Measurements from ENCODE around the gene TBKBP1. TPM values are rescaled to one million over a fixed set of nuclear protein-coding genes. Genes with fewer than 3 reads are reported as not detected.

TBKBP1 gene
- total RNA-seq, 1 donor from 2014 or later: 6.8 TPM

DNA sequence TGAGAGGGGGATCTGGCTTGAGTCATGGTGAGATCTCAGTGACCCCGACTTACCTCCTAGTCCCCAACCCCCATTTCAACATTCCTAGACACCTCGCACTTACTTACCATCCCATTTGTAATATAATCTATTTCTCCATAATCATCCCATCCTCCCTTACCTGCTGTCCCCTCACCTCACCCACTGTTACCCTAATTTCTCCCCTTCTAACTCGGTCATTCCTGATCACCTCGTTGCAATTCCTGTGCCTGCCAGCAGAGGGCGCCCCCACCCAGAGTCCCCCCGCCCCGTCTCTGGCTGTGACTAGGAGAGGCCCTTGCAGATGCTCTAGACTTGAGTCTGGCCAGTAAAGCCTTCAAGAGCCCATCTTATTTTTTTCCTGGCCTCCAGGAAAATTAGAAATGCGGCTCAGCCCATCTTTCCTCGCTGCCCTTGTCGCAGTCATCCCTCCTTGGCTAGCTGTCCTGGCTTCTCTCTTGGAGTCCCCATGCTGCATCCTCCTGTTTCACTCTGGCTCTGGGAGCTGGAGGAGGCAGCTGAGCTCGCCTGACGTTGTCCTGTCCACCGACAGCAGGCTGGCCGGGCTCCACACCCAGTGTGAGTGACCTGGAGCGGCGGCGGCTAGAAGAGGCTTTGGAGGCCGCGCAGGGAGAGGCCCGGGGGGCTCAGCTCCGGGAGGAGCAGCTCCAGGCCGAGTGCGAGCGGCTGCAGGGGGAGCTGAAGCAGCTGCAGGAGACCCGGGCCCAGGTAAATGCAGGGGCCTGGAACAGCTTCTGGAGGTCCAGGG is 5.0 kb downstream of the TBKBP1 start:
- DNase-seq (ENCODE audit: low read depth in 2 of 2): peak in 1 of 2 donors; percentile 25

DNA sequence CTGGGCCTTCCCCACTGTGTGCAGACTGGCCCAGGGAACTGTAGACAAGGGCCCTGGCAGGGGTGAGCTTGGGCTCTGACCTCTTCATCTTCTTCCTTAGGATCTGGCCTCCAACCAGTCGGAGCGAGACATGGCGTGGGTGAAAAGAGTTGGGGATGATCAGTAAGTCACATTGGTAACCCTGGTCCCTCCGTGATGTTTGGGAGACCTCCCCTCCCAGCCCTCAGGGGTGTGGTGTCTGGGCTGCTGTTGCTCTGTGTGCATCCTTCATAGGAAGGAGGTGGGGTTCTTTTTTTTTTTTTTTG is 5.5 kb downstream of the TBKBP1 start:
- no peak for DNase-seq (ENCODE audit: low read depth in 2 of 2)

DNA sequence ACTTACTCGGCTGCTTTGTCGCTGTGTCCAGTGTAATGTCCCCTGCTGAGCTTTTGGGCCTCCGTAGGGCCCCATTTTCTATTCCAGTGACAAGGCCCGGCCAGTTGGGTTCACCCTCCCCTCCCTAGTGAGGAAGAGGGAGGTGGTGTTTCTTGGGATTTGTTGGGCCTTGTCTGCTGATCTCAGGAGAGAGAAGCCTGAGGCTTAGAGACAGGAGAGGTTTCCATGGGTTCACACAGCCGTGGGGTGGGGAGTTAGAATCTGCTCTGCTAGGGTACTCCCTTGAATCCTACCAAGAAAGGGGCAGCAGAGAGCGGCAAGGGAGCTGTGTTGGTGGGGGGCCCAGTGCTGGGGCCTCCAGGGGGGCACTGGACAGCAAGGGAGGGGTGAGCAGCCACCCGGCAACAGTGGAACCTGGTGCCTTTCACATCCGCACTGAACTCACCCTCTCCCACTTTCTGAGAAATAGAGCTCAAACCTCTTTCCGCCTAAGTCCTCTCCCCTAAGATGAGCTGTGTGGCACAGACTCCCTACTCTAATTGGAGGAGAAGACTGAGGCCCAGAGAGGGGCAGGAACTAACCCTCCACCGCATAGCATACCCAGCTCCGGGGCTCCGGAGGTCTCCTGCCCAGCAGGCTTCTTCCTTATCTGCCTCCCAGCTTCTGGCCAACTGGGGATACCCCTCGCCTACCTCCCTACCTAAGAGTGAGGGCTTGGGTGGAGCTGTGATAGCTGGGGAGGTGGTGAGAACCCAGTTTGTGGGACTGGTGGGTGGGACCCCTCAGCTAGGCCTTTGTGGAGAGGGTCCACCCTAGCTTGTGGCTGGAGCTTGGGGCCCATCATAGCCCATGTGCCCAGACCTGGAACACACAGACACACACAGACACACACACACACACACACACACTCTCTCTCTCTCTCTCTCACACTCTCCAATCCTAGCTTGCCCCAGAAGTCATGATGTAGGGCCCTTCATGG is 6.8 kb downstream of the TBKBP1 start:
- no peak for DNase-seq (ENCODE audit: low read depth in 2 of 2)

DNA sequence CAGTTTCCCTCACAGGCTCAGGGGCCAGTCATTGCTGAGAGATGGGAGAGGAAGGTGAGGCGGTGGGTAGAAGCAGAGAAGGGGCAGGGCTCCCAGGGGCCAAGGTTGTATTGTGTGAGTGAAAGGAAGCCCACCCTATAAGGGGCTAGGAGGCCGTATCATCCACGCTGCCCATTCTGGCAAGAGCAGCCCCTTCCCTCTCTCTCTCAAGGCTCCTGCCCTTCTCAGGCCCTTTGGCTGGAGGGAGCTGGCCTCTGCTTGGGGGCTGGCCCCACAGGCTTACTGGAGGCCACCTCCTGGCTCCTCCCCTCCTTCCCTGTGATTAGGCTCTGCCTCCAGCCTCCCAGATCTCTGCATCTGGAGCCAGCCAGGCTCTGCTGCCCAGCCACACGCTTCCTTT is 7.6 kb downstream of the TBKBP1 start:
- no peak for DNase-seq (ENCODE audit: low read depth in 2 of 2)

GRCh38 chr17:47702391-47702995 is 8.5 kb downstream of the TBKBP1 start:
- DNase-seq (ENCODE audit: low read depth in 2 of 2): no peak

GRCh38 chr17:47703191-47703591 is 9.2 kb downstream of the TBKBP1 start:
- no peak for DNase-seq (ENCODE audit: low read depth in 2 of 2)

GRCh38 chr17:47703671-47704070 is 9.7 kb downstream of the TBKBP1 start:
- no peak for DNase-seq (ENCODE audit: low read depth in 2 of 2)

GRCh38 chr17:47704116-47704515 is 10.2 kb downstream of the TBKBP1 start:
- no peak for DNase-seq (ENCODE audit: low read depth in 2 of 2)

GRCh38 chr17:47704736-47705135 is 10.8 kb downstream of the TBKBP1 start:
- DNase-seq (ENCODE audit: low read depth in 2 of 2): no peak

DNA sequence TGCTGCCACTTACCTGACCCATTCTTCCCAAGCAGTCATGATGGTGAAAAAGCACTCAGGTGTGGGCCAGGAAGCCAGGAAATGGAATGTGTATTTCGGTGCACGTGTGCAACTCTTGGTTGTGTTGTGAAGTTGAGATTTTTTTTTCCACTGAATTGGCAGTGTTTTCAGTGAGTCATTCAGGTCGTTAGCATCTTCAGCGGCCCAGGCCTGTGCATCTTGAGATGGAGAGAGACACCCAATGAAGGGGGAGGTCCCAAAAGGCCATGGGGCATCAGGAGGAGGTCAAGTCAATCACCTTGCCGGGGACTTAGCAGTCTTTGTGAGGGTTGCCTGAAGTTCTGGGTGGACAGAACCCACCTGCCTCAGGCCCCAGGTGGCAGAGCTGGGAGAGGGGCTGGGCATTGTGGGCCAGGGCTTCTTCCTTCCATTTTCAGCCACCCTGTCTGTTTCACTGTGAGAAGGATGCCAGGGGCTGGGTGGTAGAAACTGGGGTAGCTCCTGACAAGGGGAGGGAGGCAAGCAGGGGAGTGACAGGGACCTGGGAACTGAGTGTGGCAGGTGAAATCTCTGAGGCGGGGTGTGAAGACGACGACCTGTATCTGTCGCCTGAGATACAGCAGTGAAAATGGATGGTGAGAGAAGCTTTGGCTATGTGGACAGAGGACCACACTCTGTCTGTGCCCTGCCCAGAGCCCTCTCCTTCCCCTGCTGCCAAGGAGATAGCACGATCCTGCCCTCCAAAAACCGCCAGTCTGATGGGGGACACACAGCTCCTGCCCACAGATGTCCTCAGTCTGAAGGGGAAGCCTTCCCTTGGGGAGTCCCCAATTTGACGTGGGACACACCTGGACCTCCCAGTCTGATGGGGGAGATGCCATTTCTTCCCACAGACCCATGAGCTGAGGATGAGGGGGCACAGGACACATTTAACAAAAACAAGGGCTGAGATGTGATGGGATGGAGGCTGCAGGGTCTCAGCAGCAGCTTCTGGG is 11.9 kb downstream of the TBKBP1 start:
- DNase-seq (ENCODE audit: low read depth in 2 of 2): no peak

GRCh38 chr17:47707056-47707804 is 13.3 kb downstream of the TBKBP1 start:
- no peak for DNase-seq (ENCODE audit: low read depth in 2 of 2)

GRCh38 chr17:47707884-47708283 is 13.9 kb downstream of the TBKBP1 start:
- no peak for DNase-seq (ENCODE audit: low read depth in 2 of 2)

- DNase-seq (ENCODE audit: low read depth in 2 of 2): no peak
Measured at GRCh38 chr17:47708312-47708863, 14.4 kb downstream of the TBKBP1 start.

DNA sequence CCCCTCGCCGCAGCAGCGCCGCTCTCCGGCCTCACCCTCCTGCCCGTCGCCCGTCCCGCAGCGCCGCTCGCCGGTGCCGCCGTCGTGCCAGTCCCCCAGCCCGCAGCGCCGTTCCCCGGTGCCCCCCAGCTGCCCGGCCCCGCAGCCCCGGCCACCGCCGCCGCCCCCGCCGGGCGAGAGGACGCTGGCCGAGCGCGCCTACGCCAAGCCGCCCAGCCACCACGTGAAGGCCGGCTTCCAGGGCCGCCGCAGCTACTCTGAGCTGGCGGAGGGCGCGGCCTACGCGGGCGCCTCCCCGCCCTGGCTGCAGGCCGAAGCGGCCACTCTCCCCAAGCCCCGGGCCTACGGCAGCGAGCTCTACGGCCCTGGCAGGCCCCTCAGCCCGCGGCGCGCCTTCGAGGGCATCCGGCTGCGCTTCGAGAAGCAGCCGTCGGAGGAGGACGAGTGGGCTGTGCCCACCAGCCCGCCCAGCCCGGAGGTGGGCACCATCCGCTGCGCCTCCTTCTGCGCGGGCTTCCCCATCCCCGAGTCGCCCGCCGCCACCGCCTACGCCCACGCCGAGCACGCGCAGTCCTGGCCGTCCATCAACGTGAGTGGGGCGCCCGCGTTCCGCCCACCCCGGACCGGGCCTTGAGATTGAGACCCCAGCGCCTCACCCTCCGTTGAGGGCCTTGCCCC is 15.0 kb downstream of the TBKBP1 start:
- no peak for DNase-seq (ENCODE audit: low read depth in 2 of 2)

- DNase-seq (ENCODE audit: low read depth in 2 of 2): no peak
Measured at GRCh38 chr17:47709594-47709993, 15.6 kb downstream of the TBKBP1 start.

DNA sequence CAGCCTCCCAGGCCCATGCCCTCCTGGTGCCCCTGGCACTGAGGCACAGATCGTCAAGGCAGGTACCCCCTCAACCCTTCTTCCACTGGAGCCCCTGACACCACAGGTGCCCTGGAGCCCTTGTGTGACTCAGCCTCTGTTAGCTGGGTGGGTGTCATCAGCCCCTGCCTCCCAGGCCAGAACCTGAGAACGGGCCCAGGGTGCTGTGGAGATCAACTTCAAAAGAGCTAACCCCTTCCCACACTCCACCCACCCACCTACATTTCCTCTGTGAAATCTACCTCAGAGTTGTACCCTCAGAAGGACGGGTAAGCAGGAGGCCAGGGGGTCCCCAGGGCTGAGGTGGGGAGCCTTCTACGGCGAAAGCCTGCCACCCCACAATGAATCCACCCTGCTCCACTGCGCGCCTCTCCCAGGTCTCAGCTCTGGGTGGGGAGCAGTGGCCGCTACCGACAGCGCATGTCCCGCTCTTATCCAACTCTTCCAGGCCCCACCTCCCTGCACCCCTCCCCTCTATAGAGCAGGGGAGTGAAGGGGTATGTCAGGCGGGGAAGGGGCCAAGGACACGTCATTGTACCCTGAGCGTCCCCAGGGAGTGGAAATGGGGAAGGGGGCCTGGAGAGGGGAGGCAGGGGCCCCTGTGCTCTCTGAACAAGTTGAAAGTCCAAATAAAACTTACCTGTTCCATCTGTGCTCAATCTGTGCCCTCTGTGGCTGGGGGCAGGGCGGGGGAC is 17.6 kb downstream of the TBKBP1 start:
- DNase-seq (ENCODE audit: low read depth in 2 of 2): no peak

GRCh38 chr17:47712330-47713023 is 18.5 kb downstream of the TBKBP1 start:
- no peak for DNase-seq (ENCODE audit: low read depth in 2 of 2)
